HEK293 (cell line): ENCODE measurements around the gene SIDT2.

ENCODE experiments used
- CTCF ChIA-PET: fragments of 350-600 bp; formaldehyde crosslinking; extraction: SDS; loops from one replicate; lab custom pipeline; 2021; ENCODE audit warnings: antibody characterized with exemption; lab: Yijun Ruan, JAX
- POLR2A ChIA-PET: fragments of 300-600 bp; formaldehyde crosslinking; extraction: SDS; loops from one replicate; lab custom pipeline; 2020; ENCODE audit warnings: antibody characterized with exemption, inconsistent platforms; lab: Yijun Ruan, JAX
- H3K27ac ChIP-seq: fragments of 200-500 bp; sonication (Bioruptor generic); 2 replicates; pipeline ENCODE4 v1.5.1; 2014; ENCODE audit warnings: low read depth, low read length, control low read depth, inconsistent platforms; ENCODE audit errors: extremely low read depth
- H3K36me3 ChIP-seq, 2 experiments: fragments of 200-500 bp in 1 of 2; sonication (Bioruptor generic) in 1 of 2; 1 replicate in 1 of 2; 2 replicates in 1 of 2; pipeline ENCODE4 v1.5.1; 2014 to 2017; ENCODE audit warnings: inconsistent platforms in 2 of 2, low read length in 2 of 2; ENCODE audit not compliant: control insufficient read depth in 2 of 2, insufficient read depth in 1 of 2
- H3K4me1 ChIP-seq: fragments of 200-500 bp; sonication (Bioruptor generic); 2 replicates; pipeline ENCODE4 v1.5.1; 2014; ENCODE audit warnings: mild to moderate bottlenecking, low read length, inconsistent platforms; ENCODE audit not compliant: control insufficient read depth, insufficient read depth
- H3K4me3 ChIP-seq: 2 replicates; pipeline ENCODE4 v1.5.1; 2011; ENCODE audit warnings: low read depth, mild to moderate bottlenecking, control low read depth, low read length, moderate library complexity
- H3K9me3 ChIP-seq: fragments of 200-500 bp; sonication (Bioruptor generic); 2 replicates; pipeline ENCODE4 v1.5.1; 2014; ENCODE audit warnings: low read depth, low read length, inconsistent platforms; ENCODE audit not compliant: control insufficient read depth, insufficient read depth
- CTCF ChIP-seq: fragments of 450-650 bp; formaldehyde crosslinking; IDR thresholded peaks from 2 replicates; pipeline ENCODE4 v1.5.1; 2016; ENCODE audit warnings: missing biosample characterization, missing genetic modification characterization
- GFI1B ChIP-seq: fragments of 450-650 bp; formaldehyde crosslinking; IDR thresholded peaks from 2 replicates; pipeline ENCODE4 v1.5.1; 2016; ENCODE audit warnings: missing biosample characterization, missing genetic modification characterization
- GLIS1 ChIP-seq: fragments of 450-650 bp; formaldehyde crosslinking; IDR thresholded peaks from 2 replicates; pipeline ENCODE4 v1.5.1; 2016; ENCODE audit warnings: missing biosample characterization, missing genetic modification characterization
- KLF1 ChIP-seq: fragments of 450-650 bp; formaldehyde crosslinking; IDR thresholded peaks from 2 replicates; pipeline ENCODE4 v1.5.1; 2016; ENCODE audit warnings: missing biosample characterization, missing genetic modification characterization
- PRDM10 ChIP-seq: fragments of 450-650 bp; formaldehyde crosslinking; IDR thresholded peaks from 2 replicates; pipeline ENCODE4 v1.5.1; 2016; ENCODE audit warnings: missing biosample characterization, missing genetic modification characterization
- ZFP69B ChIP-seq: fragments of 450-650 bp; formaldehyde crosslinking; IDR thresholded peaks from 2 replicates; pipeline ENCODE4 v1.5.1; 2016; ENCODE audit warnings: missing biosample characterization, missing genetic modification characterization
- ZNF16 ChIP-seq: fragments of 450-650 bp; formaldehyde crosslinking; IDR thresholded peaks from 2 replicates; pipeline ENCODE4 v1.5.1; 2016; ENCODE audit warnings: low read depth, missing biosample characterization, missing genetic modification characterization
- ZNF221 ChIP-seq: fragments of 450-650 bp; formaldehyde crosslinking; IDR thresholded peaks from 2 replicates; pipeline ENCODE4 v1.5.1; 2017; ENCODE audit warnings: missing biosample characterization, missing genetic modification characterization, borderline replicate concordance
- ZNF24 ChIP-seq: fragments of 450-650 bp; formaldehyde crosslinking; IDR thresholded peaks from 2 replicates; pipeline ENCODE4 v1.5.1; 2016; ENCODE audit warnings: missing biosample characterization, missing genetic modification characterization
- ZNF302 ChIP-seq: fragments of 450-650 bp; formaldehyde crosslinking; IDR thresholded peaks from 2 replicates; pipeline ENCODE4 v1.5.1; 2016; ENCODE audit warnings: missing biosample characterization, missing genetic modification characterization, low read depth
- ZNF549 ChIP-seq: fragments of 450-650 bp; IDR thresholded peaks from 2 replicates; pipeline ENCODE4 v1.5.1; 2018; ENCODE audit warnings: missing biosample characterization, missing genetic modification characterization, mild to moderate bottlenecking, inconsistent platforms, moderate library complexity
- ZNF692 ChIP-seq: fragments of 450-650 bp; formaldehyde crosslinking; IDR thresholded peaks from 2 replicates; pipeline ENCODE4 v1.5.1; 2016; ENCODE audit warnings: missing biosample characterization, missing genetic modification characterization
- ZNF843 ChIP-seq: fragments of 450-650 bp; formaldehyde crosslinking; IDR thresholded peaks from 2 replicates; pipeline ENCODE4 v1.5.1; 2016; ENCODE audit warnings: missing biosample characterization, missing genetic modification characterization

Gene SIDT2

GRCh38 chr11:117169736-117170135, 8.8 kb upstream of the SIDT2 start (continued):
- TF ChIP-seq CTCF (tag by site-specific recombination) (no peak), ZNF843 (tag by site-specific recombination) (no peak), ZNF302 (tag by site-specific recombination) (no peak), ZNF16 (tag by site-specific recombination) (no peak), GFI1B (tag by site-specific recombination) (no peak), GLIS1 (tag by site-specific recombination) (no peak), ZFP69B (tag by site-specific recombination) (no peak)

- TF ChIP-seq ZNF24: no peak
- no peak for TF ChIP-seq ZNF221
- TF ChIP-seq KLF1: no peak
- TF ChIP-seq ZNF549 (tag by site-specific recombination): no peak
- no peak overlapping the region for H3K4me3 ChIP-seq
- H3K27ac ChIP-seq: no peak overlapping the region
- no peaks in the 10 kb centered on the region for H3K4me1 ChIP-seq
- no peaks in the 10 kb centered on the region for H3K9me3 ChIP-seq
- CTCF ChIA-PET: interaction anchor here (1.2 to 3.2 kb wide), 2 partner anchors 11 to 24 kb away, joined by 6 to 15 read pairs; no protein-coding TSS in a partner anchor
- POLR2A ChIA-PET: interaction anchor here (0.6 to 0.9 kb wide), 3 partner anchors 25 to 72 kb away, joined by 3 read pairs; partner anchors contain the start of gene PAFAH1B2
- H3K36me3 ChIP-seq: peaks cover 23 to 61% of the 10 kb centered on the region in 2 experiments
Measured at GRCh38 chr11:117170210-117170609, 8.3 kb upstream of the SIDT2 start.

GRCh38 chr11:117171007-117171403, 7.5 kb upstream of the SIDT2 start:
- ChIA-PET POLR2A (interaction anchor here (0.6 to 0.7 kb wide), 2 partner anchors 24 to 72 kb away, joined by 3 read pairs; no protein-coding TSS in a partner anchor), CTCF (interaction anchor here (3.2 kb wide), 1 partner anchor 10 kb away, joined by 15 read pairs; no protein-coding TSS in a partner anchor)
- peaks cover 16 to 53% of the 10 kb centered on the region in 2 experiments for H3K36me3 ChIP-seq
- H3K27ac ChIP-seq: no peak overlapping the region
- H3K4me3 ChIP-seq: no peak overlapping the region
- TF ChIP-seq ZNF692 (tag by site-specific recombination): no peak
- TF ChIP-seq PRDM10: peak; percentile 65; the same call in 1 of the 2 replicates
- no peaks in the 10 kb centered on the region for H3K4me1 ChIP-seq
- H3K9me3 ChIP-seq: no peaks in the 10 kb centered on the region
